Stomach (tissue), 4 donors: ENCODE results near the gene PRKCQ.

Experiments used
- CTCF ChIP-seq, 7 experiments: fragments of 450-650 bp in 4 of 7; fragments of 200-600 bp in 3 of 7; sonication (generic) in 3 of 7; IDR thresholded peaks; one replicate each; pipeline ENCODE4 v1.5.1; 2016 to 2019; ENCODE audit warnings: antibody characterized with exemption in 7 of 7, control low read depth in 2 of 7, mild to moderate bottlenecking in 1 of 7
- EP300 ChIP-seq: sonication (generic); formaldehyde crosslinking; IDR thresholded peaks from one replicate; pipeline ENCODE4 v1.6.1; 2017; ENCODE audit warnings: antibody characterized with exemption
- POLR2A ChIP-seq, 4 donors: fragments of 450-650 bp; IDR thresholded peaks; one replicate each; pipeline ENCODE4 v1.6.1; 2016; ENCODE audit warnings: antibody characterized with exemption in 4 of 4, control low read depth in 2 of 4, mild to moderate bottlenecking in 1 of 4, moderate library complexity in 1 of 4
- POLR2AphosphoS5 ChIP-seq, 3 donors: sonication (generic); formaldehyde crosslinking; IDR thresholded peaks; one replicate each; pipeline ENCODE4 v1.6.1; 2016; ENCODE audit warnings: antibody characterized with exemption in 3 of 3

- TF ChIP-seq CTCF (IDR thresholded peaks at IDR 0.05) (no peak), POLR2A (IDR thresholded peaks at IDR 0.05) (no peak), EP300 (no peak), POLR2AphosphoS5 (IDR thresholded peaks at IDR 0.05) (no peak)
Observed at GRCh38 chr10:6539833-6540232, 40.2 kb downstream of the PRKCQ start.
